Stimulated activated CD8-positive, alpha-beta memory T cell treated with anti-CD3 and anti-CD28 coated beads, Interleukin-7, amount 100 ng/mL, for 24 hours (primary cell): Measurements from ENCODE around the gene PRKG2.
"Not testable (repeated sequence)": the region's sequence is repeated elsewhere in the genome, so short reads cannot be mapped to it uniquely, and the experiment has no call there.

Experiments
- DNase-seq: peaks from one replicate; pipeline ENCODE4 v3.0.0-alpha.2; 2020; ENCODE audit warnings: low read depth

PRKG2 gene

GRCh38 chr4:81214881-81215868, at the start of gene PRKG2:
Gene PRKG2 (minus strand): TSS chr4:81215222. CDS start chr4:81205047, 10,175 bp downstream.
- no peak for DNase-seq

- no peak for DNase-seq
These were observed 45.5 kb upstream of the PRKG2 start for GRCh38 chr4:81260443-81261101.

GRCh38 chr4:81258841-81259550, 44.0 kb upstream of the PRKG2 start:
- DNase-seq, result no peak

- no peak for DNase-seq
These were observed 42.8 kb upstream of the PRKG2 start for GRCh38 chr4:81257816-81258215.

- no peak for DNase-seq
These were observed 42.0 kb upstream of the PRKG2 start for GRCh38 chr4:81257021-81257420.

GRCh38 chr4:81256059-81256970, 41.3 kb upstream of the PRKG2 start:
- DNase-seq, result no peak

- DNase-seq, result no peak
These were observed 40.5 kb upstream of the PRKG2 start for GRCh38 chr4:81255524-81255923.

GRCh38 chr4:81250430-81250829, 35.4 kb upstream of the PRKG2 start:
- DNase-seq, result no peak

GRCh38 chr4:81245218-81246009, 30.4 kb upstream of the PRKG2 start:
- no peak for DNase-seq

- no peak for DNase-seq
These were observed 22.8 kb upstream of the PRKG2 start for GRCh38 chr4:81237791-81238190.

- DNase-seq, result no peak
These were observed 21.1 kb upstream of the PRKG2 start for GRCh38 chr4:81235982-81236749.

GRCh38 chr4:81227968-81228367, 12.9 kb upstream of the PRKG2 start:
- DNase-seq, result no peak

GRCh38 chr4:81227138-81227537, 12.1 kb upstream of the PRKG2 start:
- DNase-seq, result no peak

GRCh38 chr4:81225252-81225651, 10.2 kb upstream of the PRKG2 start:
- DNase-seq, result no peak

GRCh38 chr4:81222082-81222472, 7.1 kb upstream of the PRKG2 start:
- not testable (repeated sequence) for DNase-seq

GRCh38 chr4:81221303-81222081, 6.5 kb upstream of the PRKG2 start:
- DNase-seq, result no peak

- DNase-seq, result no peak
These were observed 5.2 kb upstream of the PRKG2 start for GRCh38 chr4:81220271-81220670.

GRCh38 chr4:81218206-81218605, 3.2 kb upstream of the PRKG2 start:
- no peak for DNase-seq

- DNase-seq, result no peak
These were observed 2.8 kb upstream of the PRKG2 start for GRCh38 chr4:81217779-81218178.
